Lower lobe of right lung (tissue), 2 donors: ENCODE data around the gene TWSG1. TPM values are rescaled to one million over a fixed set of nuclear protein-coding genes. Genes with fewer than 3 reads are reported as not detected.

Source experiments
- ATAC-seq, 2 donors: fragments of 200-7000 bp; cut with Tn5 transposase; one replicate each; pipeline ENCODE4 v1.9.1; 2020 to 2022; ENCODE audit warnings: mild to moderate bottlenecking in 2 of 2, moderate library complexity in 2 of 2
- DNase-seq: peaks from one replicate; pipeline ENCODE4 v3.0.0-alpha.2; 2020
- H3K27ac ChIP-seq: fragments of 200-600 bp; one replicate; pipeline ENCODE4 v1.8.0; 2022
- H3K27me3 ChIP-seq: fragments of 200-600 bp; one replicate; pipeline ENCODE4 v1.8.0; 2022; ENCODE audit warnings: low read depth
- H3K36me3 ChIP-seq: fragments of 200-600 bp; one replicate; pipeline ENCODE4 v1.8.0; 2022; ENCODE audit warnings: mild to moderate bottlenecking
- H3K4me1 ChIP-seq: fragments of 200-600 bp; one replicate; pipeline ENCODE4 v1.8.0; 2022
- H3K4me3 ChIP-seq: fragments of 200-600 bp; one replicate; pipeline ENCODE4 v1.8.0; 2022; ENCODE audit warnings: mild to moderate bottlenecking
- H3K9me3 ChIP-seq: fragments of 200-600 bp; one replicate; pipeline ENCODE4 v1.8.0; 2022
- CTCF ChIP-seq: fragments of 200-600 bp; IDR thresholded peaks from one replicate; pipeline ENCODE4 v1.8.0; 2022; ENCODE audit warnings: antibody characterized with exemption, mild to moderate bottlenecking
- intact Hi-C: fragments of 100-400 bp; cut with DNase I; formaldehyde crosslinking; loops from one replicate; pipeline ENCODE4 v1.11.0; 2022
- total RNA-seq: library from RNA; stranded (reverse); fragmentation: NEBNext Ultra II Directional; extraction: Animal tissue kit (Norgen Biotek cat#: 25700); gene quantifications from one replicate; pipeline ENCODE4 v1.2.1, GENCODE V29; 2021
- donor health status: DM: no; HTN: yes; CAD: no; lungs with severe emphysema.

TWSG1 gene
- total RNA-seq, 1 donor from 2014 or later, result 31.4 TPM

DNA sequence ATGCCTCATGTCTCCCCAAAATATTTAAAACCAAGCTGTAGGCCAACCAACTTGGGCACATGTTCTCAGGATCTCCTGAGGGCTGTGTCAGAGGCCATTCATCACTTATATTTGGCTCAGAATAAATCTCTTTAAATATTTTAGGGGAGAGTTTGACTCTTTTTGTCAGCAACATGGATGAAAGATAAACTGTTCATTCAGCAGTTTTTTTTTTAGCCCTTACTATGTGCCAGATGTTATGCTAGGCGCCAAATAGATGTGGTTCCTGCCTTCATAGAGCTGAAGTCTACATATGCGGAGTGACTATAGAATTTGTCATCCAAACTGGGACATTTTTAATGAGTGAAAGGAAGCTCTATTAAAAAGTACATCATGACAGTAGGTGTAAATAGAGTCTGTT, 42.5 kb upstream of the TWSG1 start:
- no peak for DNase-seq
- Histone ChIP-seq H3K27ac (no peak overlapping the region), H3K36me3 (no peaks in the 10 kb centered on the region), H3K9me3 (peaks cover 16% of the 10 kb centered on the region), H3K4me1 (no peaks in the 10 kb centered on the region), H3K4me3 (no peak overlapping the region), H3K27me3 (no peaks in the 10 kb centered on the region)
- no peak for TF ChIP-seq CTCF
- no peak for ATAC-seq
- intact Hi-C loops, result no loop called here

DNA sequence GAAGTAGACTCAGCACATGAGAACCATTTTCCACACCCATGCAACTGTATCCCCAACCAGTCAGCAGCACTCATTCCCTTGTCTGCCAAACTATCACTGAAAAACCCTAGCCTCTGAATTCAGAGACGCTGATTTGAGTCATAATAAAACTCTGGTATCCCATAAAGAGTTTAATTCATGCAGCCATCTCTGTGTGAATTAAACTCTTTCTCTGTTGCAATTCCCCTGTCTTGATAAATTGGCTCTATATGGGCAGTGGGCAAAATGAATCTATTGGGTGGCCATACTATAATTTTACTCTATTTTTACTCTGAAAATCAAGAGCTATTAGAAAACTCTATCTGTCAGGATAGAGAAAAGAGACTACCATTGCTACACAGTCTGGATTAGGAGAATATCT, 40.6 kb upstream of the TWSG1 start:
- no peaks in the 10 kb centered on the region for H3K4me1 ChIP-seq
- no peak for TF ChIP-seq CTCF
- H3K9me3 ChIP-seq, result peaks cover 16% of the 10 kb centered on the region
- no peak for DNase-seq
- no peaks in the 10 kb centered on the region for H3K27me3 ChIP-seq
- intact Hi-C loops, result no loop called here
- H3K4me3 ChIP-seq, result no peak overlapping the region
- no peaks in the 10 kb centered on the region for H3K36me3 ChIP-seq
- no peak overlapping the region for H3K27ac ChIP-seq
- no peak for ATAC-seq

GRCh38 chr18:9296233-9297006, 38.2 kb upstream of the TWSG1 start:
- DNase-seq (no peak), ATAC-seq (no peak)
- Histone ChIP-seq H3K9me3 (peaks cover 10% of the 10 kb centered on the region), H3K27ac (no peak overlapping the region), H3K4me3 (no peak overlapping the region), H3K27me3 (no peaks in the 10 kb centered on the region), H3K36me3 (no peaks in the 10 kb centered on the region), H3K4me1 (no peaks in the 10 kb centered on the region)
- no peak for TF ChIP-seq CTCF
- intact Hi-C loops, result no loop called here

DNA sequence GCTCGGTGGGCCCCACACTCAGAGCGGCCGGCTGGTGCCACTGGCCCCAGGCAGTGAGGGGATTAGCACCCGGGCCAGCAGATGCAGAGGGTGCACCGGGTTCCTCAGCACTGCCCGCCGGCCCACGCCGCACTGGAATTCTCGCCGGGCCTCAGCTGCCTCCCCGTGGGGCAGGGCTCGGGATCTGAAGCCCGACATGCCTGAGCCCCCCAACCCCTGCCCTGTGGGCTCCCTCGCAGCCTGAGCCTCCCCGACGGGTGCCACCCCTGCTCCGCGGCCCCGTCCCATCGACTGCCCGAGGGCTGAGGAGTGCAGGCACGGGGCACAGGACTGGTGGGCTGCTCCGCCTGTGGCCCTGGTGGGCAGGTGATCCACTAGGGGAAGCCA, 37.6 kb upstream of the TWSG1 start:
- intact Hi-C loops, result no loop called here
- H3K4me3 ChIP-seq, result no peak overlapping the region
- peak in 1 of 2 donors; percentile 53 for ATAC-seq

GRCh38 chr18:9304388-9305070, 30.0 kb upstream of the TWSG1 start:
- intact Hi-C loops, result no loop called here
- TF ChIP-seq CTCF, result no peak
- Histone ChIP-seq H3K9me3 (peaks cover 19% of the 10 kb centered on the region), H3K4me1 (no peaks in the 10 kb centered on the region), H3K36me3 (no peaks in the 10 kb centered on the region), H3K27me3 (no peaks in the 10 kb centered on the region), H3K27ac (no peak overlapping the region), H3K4me3 (no peak overlapping the region)
- DNase-seq (no peak), ATAC-seq (no peak)

More for the DNA sequence above, 37.6 kb upstream of the TWSG1 start:
- no peaks in the 10 kb centered on the region for H3K4me1 ChIP-seq
- H3K9me3 ChIP-seq, result peaks cover 13% of the 10 kb centered on the region
- no peak for DNase-seq
- no peak for TF ChIP-seq CTCF
- no peak overlapping the region for H3K27ac ChIP-seq
- no peaks in the 10 kb centered on the region for H3K36me3 ChIP-seq
- H3K27me3 ChIP-seq, result no peaks in the 10 kb centered on the region
